ENCODE measurements around the gene ZSCAN22. TPM values are rescaled to one million over a fixed set of nuclear protein-coding genes. Genes with fewer than 3 reads are reported as not detected.

ZSCAN22 gene
- total and polyA plus RNA-seq, 2 of the 13 experiments (the other 11 are each of a cell fraction or from before 2014, with no cell fraction given) = 2.5 to 3.5 TPM

DNA sequence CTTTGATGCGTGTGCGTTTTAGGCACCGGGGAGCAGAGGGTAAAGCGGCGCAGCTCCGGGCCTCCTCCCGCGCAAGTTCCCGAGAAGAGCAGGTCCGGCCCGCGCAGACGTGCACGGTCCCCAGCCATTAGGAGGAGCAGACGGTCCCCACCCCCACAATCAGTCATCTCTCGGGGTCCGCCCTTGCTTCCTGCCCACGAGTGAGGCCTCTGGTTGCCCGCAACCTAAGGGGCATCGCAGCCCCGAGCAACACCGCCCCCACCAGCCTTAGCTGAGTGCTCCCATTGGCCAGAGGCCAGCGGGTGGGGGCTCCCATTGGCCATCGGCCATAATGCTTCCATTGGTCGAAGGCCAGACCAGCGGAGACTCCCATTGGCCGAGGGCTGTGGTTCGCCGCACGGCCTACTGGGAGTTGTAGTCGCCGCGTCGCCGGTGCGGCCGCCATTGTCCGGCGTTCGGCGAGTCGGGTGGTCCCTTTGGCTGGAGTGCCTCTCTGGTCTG is 48.2 kb upstream of the ZSCAN22 start, which contains the start of gene ZNF8 (continued):
- TF ChIP-seq, protein P1, sequence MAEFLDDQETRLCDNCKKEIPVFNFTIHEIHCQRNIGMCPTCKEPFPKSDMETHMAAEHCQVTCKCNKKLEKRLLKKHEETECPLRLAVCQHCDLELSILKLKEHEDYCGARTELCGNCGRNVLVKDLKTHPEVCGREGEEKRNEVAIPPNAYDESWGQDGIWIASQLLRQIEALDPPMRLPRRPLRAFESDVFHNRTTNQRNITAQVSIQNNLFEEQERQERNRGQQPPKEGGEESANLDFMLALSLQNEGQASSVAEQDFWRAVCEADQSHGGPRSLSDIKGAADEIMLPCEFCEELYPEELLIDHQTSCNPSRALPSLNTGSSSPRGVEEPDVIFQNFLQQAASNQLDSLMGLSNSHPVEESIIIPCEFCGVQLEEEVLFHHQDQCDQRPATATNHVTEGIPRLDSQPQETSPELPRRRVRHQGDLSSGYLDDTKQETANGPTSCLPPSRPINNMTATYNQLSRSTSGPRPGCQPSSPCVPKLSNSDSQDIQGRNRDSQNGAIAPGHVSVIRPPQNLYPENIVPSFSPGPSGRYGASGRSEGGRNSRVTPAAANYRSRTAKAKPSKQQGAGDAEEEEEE (CRISPR knock-in tag; IDR thresholded peaks at IDR 0.05; ENCODE audit: borderline replicate concordance) = no peak
- no peak for TF ChIP-seq CHCHD3 (CRISPR knock-in tag; IDR thresholded peaks at IDR 0.05)
- TF ChIP-seq, protein P2, sequence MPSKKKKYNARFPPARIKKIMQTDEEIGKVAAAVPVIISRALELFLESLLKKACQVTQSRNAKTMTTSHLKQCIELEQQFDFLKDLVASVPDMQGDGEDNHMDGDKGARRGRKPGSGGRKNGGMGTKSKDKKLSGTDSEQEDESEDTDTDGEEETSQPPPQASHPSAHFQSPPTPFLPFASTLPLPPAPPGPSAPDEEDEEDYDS (CRISPR knock-in tag; IDR thresholded peaks at IDR 0.05) = peak; percentile 88
- TF ChIP-seq SETDB1 (CRISPR knock-in tag; IDR thresholded peaks at IDR 0.05; ENCODE audit: borderline replicate concordance) = no peak
- TF ChIP-seq ZNF180 (CRISPR knock-in tag; IDR thresholded peaks at IDR 0.05; ENCODE audit: borderline replicate concordance, low read depth) = no peak
- TF ChIP-seq ZNF530 (CRISPR knock-in tag; IDR thresholded peaks at IDR 0.05; ENCODE audit: low read depth) = no peak
- TF ChIP-seq ZEB1 (IDR thresholded peaks at IDR 0.05; ENCODE audit: insufficient replicate concordance, low read depth) = no peak
- TF ChIP-seq, protein P3, sequence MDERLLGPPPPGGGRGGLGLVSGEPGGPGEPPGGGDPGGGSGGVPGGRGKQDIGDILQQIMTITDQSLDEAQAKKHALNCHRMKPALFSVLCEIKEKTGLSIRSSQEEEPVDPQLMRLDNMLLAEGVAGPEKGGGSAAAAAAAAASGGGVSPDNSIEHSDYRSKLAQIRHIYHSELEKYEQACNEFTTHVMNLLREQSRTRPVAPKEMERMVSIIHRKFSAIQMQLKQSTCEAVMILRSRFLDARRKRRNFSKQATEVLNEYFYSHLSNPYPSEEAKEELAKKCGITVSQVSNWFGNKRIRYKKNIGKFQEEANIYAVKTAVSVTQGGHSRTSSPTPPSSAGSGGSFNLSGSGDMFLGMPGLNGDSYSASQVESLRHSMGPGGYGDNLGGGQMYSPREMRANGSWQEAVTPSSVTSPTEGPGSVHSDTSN (CRISPR knock-in tag; IDR thresholded peaks at IDR 0.05) = 0 out of 2 replicates have a peak, but pooled peaks have one; percentile 18
- TF ChIP-seq, protein P4, sequence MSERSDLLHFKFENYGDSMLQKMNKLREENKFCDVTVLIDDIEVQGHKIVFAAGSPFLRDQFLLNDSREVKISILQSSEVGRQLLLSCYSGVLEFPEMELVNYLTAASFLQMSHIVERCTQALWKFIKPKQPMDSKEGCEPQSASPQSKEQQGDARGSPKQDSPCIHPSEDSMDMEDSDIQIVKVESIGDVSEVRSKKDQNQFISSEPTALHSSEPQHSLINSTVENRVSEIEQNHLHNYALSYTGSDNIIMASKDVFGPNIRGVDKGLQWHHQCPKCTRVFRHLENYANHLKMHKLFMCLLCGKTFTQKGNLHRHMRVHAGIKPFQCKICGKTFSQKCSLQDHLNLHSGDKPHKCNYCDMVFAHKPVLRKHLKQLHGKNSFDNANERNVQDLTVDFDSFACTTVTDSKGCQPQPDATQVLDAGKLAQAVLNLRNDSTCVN (CRISPR knock-in tag; IDR thresholded peaks at IDR 0.05; ENCODE audit: borderline replicate concordance) = no peak
- peak; percentile 74 for TF ChIP-seq ZFY (CRISPR knock-in tag; IDR thresholded peaks at IDR 0.05)
- TF ChIP-seq ZNF44 (CRISPR knock-in tag; IDR thresholded peaks at IDR 0.05) = no peak
- TF ChIP-seq, protein P5, sequence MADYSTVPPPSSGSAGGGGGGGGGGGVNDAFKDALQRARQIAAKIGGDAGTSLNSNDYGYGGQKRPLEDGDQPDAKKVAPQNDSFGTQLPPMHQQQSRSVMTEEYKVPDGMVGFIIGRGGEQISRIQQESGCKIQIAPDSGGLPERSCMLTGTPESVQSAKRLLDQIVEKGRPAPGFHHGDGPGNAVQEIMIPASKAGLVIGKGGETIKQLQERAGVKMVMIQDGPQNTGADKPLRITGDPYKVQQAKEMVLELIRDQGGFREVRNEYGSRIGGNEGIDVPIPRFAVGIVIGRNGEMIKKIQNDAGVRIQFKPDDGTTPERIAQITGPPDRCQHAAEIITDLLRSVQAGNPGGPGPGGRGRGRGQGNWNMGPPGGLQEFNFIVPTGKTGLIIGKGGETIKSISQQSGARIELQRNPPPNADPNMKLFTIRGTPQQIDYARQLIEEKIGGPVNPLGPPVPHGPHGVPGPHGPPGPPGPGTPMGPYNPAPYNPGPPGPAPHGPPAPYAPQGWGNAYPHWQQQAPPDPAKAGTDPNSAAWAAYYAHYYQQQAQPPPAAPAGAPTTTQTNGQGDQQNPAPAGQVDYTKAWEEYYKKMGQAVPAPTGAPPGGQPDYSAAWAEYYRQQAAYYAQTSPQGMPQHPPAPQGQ (CRISPR knock-in tag; IDR thresholded peaks at IDR 0.05; ENCODE audit: borderline replicate concordance) = no peak
- TF ChIP-seq ZNF552 (CRISPR knock-in tag; IDR thresholded peaks at IDR 0.05; ENCODE audit: borderline replicate concordance) = 0 out of 2 replicates have a peak, but pooled peaks have one; percentile 48
- TF ChIP-seq ZNF644 (CRISPR knock-in tag; IDR thresholded peaks at IDR 0.05; ENCODE audit: low read depth) = no peak
- TF ChIP-seq NFYC (CRISPR knock-in tag; IDR thresholded peaks at IDR 0.05) = peak; percentile 100
- TF ChIP-seq SMYD3 (CRISPR knock-in tag; IDR thresholded peaks at IDR 0.05) = no peak
- 0 out of 2 replicates have a peak, but pooled peaks have one; percentile 11 for TF ChIP-seq ZBTB38 (CRISPR knock-in tag; IDR thresholded peaks at IDR 0.05)
- TF ChIP-seq, protein P6, sequence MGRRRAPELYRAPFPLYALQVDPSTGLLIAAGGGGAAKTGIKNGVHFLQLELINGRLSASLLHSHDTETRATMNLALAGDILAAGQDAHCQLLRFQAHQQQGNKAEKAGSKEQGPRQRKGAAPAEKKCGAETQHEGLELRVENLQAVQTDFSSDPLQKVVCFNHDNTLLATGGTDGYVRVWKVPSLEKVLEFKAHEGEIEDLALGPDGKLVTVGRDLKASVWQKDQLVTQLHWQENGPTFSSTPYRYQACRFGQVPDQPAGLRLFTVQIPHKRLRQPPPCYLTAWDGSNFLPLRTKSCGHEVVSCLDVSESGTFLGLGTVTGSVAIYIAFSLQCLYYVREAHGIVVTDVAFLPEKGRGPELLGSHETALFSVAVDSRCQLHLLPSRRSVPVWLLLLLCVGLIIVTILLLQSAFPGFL (CRISPR knock-in tag; IDR thresholded peaks at IDR 0.05) = no peak
- TF ChIP-seq, protein P7, sequence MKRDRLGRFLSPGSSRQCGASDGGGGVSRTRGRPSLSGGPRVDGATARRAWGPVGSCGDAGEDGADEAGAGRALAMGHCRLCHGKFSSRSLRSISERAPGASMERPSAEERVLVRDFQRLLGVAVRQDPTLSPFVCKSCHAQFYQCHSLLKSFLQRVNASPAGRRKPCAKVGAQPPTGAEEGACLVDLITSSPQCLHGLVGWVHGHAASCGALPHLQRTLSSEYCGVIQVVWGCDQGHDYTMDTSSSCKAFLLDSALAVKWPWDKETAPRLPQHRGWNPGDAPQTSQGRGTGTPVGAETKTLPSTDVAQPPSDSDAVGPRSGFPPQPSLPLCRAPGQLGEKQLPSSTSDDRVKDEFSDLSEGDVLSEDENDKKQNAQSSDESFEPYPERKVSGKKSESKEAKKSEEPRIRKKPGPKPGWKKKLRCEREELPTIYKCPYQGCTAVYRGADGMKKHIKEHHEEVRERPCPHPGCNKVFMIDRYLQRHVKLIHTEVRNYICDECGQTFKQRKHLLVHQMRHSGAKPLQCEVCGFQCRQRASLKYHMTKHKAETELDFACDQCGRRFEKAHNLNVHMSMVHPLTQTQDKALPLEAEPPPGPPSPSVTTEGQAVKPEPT (CRISPR knock-in tag; IDR thresholded peaks at IDR 0.05; ENCODE audit: low read depth) = 0 out of 2 replicates have a peak, but pooled peaks have one; percentile 23
- TF ChIP-seq CEBPB (IDR thresholded peaks at IDR 0.05; ENCODE audit: borderline replicate concordance, low read depth, low read length) = no peak
- TF ChIP-seq AKAP8 (CRISPR knock-in tag; IDR thresholded peaks at IDR 0.05) = no peak
